H1 (cell line): Measurements from ENCODE around the gene TUT1. TPM values are rescaled to one million over a fixed set of nuclear protein-coding genes. Genes with fewer than 3 reads are reported as not detected.

Experiments
- CTCF ChIA-PET: fragments of 300-600 bp; sonication (Branson Sonifier 250); formaldehyde crosslinking; loops from one replicate; lab custom pipeline; 2021; ENCODE audit not compliant: partially characterized antibody; lab: Charles Lee
- POLR2A ChIA-PET: fragments of 300-600 bp; sonication (Branson Sonifier 250); formaldehyde crosslinking; loops from one replicate; lab custom pipeline; 2021; ENCODE audit warnings: inconsistent platforms; ENCODE audit not compliant: partially characterized antibody; lab: Charles Lee
- DNase-seq, 2 experiments: peaks; one replicate each; pipeline versions ENCODE4 v3.0.0 to v3.0.0-alpha.2; 2010 to 2022; ENCODE audit warnings: low spot score in 2 of 2, low read depth in 1 of 2, mixed read lengths in 1 of 2
- FAIRE-seq: peaks from 2 replicates; lab custom pipeline; 2011; peaks lifted over from hg19 to GRCh38; lab: Jason Lieb, UNC
- H2AFZ ChIP-seq: 2 replicates; pipeline ENCODE4 v1.8.1; 2012; ENCODE audit warnings: low read length, inconsistent platforms
- H2AK5ac ChIP-seq: 2 replicates; pipeline ENCODE4 v1.6.1; 2013; ENCODE audit warnings: low read depth, low read length
- H2BK120ac ChIP-seq: replicated peaks from 2 replicates; pipeline ENCODE3; 2013; ENCODE audit warnings: low read depth, low read length, inconsistent platforms
- H2BK12ac ChIP-seq: 2 replicates; pipeline ENCODE4 v1.6.1; 2013; ENCODE audit warnings: low read depth, low read length
- H2BK15ac ChIP-seq: 2 replicates; pipeline ENCODE4 v1.6.1; 2013; ENCODE audit warnings: low read length
- H2BK20ac ChIP-seq: 2 replicates; pipeline ENCODE4 v1.6.1; 2013; ENCODE audit warnings: low read length
- H2BK5ac ChIP-seq: 2 replicates; pipeline ENCODE4 v1.6.1; 2013; ENCODE audit warnings: low read depth, low read length
- H3K14ac ChIP-seq: 2 replicates; pipeline ENCODE4 v1.6.1; 2013; ENCODE audit warnings: inconsistent platforms; ENCODE audit not compliant: insufficient read length
- H3K18ac ChIP-seq: 2 replicates; pipeline ENCODE4 v1.6.1; 2013; ENCODE audit warnings: low read length; ENCODE audit errors: extremely low read depth
- H3K23ac ChIP-seq: 2 replicates; pipeline ENCODE4 v1.6.1; 2013; ENCODE audit warnings: inconsistent platforms; ENCODE audit not compliant: insufficient read length
- H3K23me2 ChIP-seq: 2 replicates; pipeline ENCODE4 v1.6.1; 2013; ENCODE audit warnings: low read depth, low read length
- H3K27ac ChIP-seq: 2 replicates; pipeline ENCODE4 v1.6.1; 2011; ENCODE audit warnings: low read depth, low read length, inconsistent platforms
- H3K27me3 ChIP-seq, 4 experiments: replicated peaks in 1 of 4; 1 replicate in 1 of 4; 2 replicates in 3 of 4; pipeline versions ENCODE4 v1.6.1 to v1.8.1; 2011 to 2013; ENCODE audit warnings: low read length in 3 of 4, mild to moderate bottlenecking in 3 of 4, inconsistent platforms in 2 of 4, mixed read lengths in 2 of 4, moderate library complexity in 1 of 4; ENCODE audit not compliant: control insufficient read depth in 3 of 4, insufficient read depth in 3 of 4; ENCODE audit errors: extremely low read depth in 1 of 4
- H3K36me3 ChIP-seq, 4 experiments: 2 replicates each; pipeline versions ENCODE4 v1.6.1 to v1.8.1; 2011 to 2013; ENCODE audit warnings: mild to moderate bottlenecking in 4 of 4, low read length in 3 of 4, moderate library complexity in 2 of 4, control low read depth in 1 of 4, inconsistent platforms in 1 of 4; ENCODE audit not compliant: insufficient read depth in 4 of 4, control insufficient read depth in 2 of 4
- H3K4ac ChIP-seq: replicated peaks from 2 replicates; pipeline ENCODE3; 2013; ENCODE audit warnings: low read length, low read depth, mixed read lengths, inconsistent platforms; ENCODE audit not compliant: insufficient read length
- H3K4me1 ChIP-seq, 4 experiments: replicated peaks in 1 of 4; 1 replicate in 1 of 4; 2 replicates in 3 of 4; pipeline versions ENCODE4 v1.6.1 to v1.8.1; 2011 to 2013; ENCODE audit warnings: low read length in 3 of 4, inconsistent platforms in 2 of 4, mixed read lengths in 1 of 4; ENCODE audit not compliant: insufficient read depth in 4 of 4, control insufficient read depth in 3 of 4
- H3K4me2 ChIP-seq, 2 experiments: 2 replicates each; pipeline versions ENCODE4 v1.6.1 to v1.8.1; 2011 to 2013; ENCODE audit warnings: low read depth in 2 of 2, low read length in 2 of 2, control low read depth in 1 of 2, inconsistent platforms in 1 of 2, mild to moderate bottlenecking in 1 of 2; ENCODE audit not compliant: insufficient read depth in 1 of 2
- H3K4me3 ChIP-seq, 4 experiments: fragments of 200-600, 300-600 bp in 1 of 4; sonication (generic), shearing (Covaris generic), sonication (Bioruptor Twin) in 1 of 4; 2 replicates each; pipeline versions ENCODE4 v1.5.1 to v1.8.1; 2011 to 2016; ENCODE audit warnings: low read length in 4 of 4, low read depth in 3 of 4, control low read depth in 2 of 4, inconsistent platforms in 2 of 4, mild to moderate bottlenecking in 2 of 4, mixed read lengths in 1 of 4, moderate library complexity in 1 of 4; ENCODE audit not compliant: insufficient read depth in 2 of 4; ENCODE audit errors: extremely low read depth in 1 of 4
- H3K56ac ChIP-seq: replicated peaks from 2 replicates; pipeline ENCODE3; 2013; ENCODE audit warnings: low read depth, mild to moderate bottlenecking, mixed read lengths, low read length, inconsistent platforms; ENCODE audit not compliant: insufficient read length
- H3K79me1 ChIP-seq: 2 replicates; pipeline ENCODE4 v1.6.1; 2013; ENCODE audit warnings: low read depth, low read length, control low read depth
- H3K79me2 ChIP-seq, 2 experiments: 2 replicates each; pipeline versions ENCODE4 v1.6.1 to v1.8.1; 2012 to 2013; ENCODE audit warnings: low read length in 2 of 2, mild to moderate bottlenecking in 2 of 2, inconsistent platforms in 1 of 2; ENCODE audit not compliant: insufficient read depth in 2 of 2, control insufficient read depth in 1 of 2
- H3K9ac ChIP-seq, 4 experiments: replicated peaks in 1 of 4; 1 replicate in 1 of 4; 2 replicates in 3 of 4; pipeline versions ENCODE4 v1.6.1 to v1.8.1; 2011 to 2013; ENCODE audit warnings: low read depth in 3 of 4, low read length in 3 of 4, control low read depth in 2 of 4, mild to moderate bottlenecking in 2 of 4, moderate library complexity in 2 of 4, inconsistent platforms in 1 of 4; ENCODE audit errors: extremely low read depth in 1 of 4
- H3K9me3 ChIP-seq, 2 experiments: 2 replicates each; pipeline versions ENCODE4 v1.6.1 to v1.8.1; 2012 to 2013; ENCODE audit warnings: mild to moderate bottlenecking in 2 of 2, moderate library complexity in 2 of 2, control low read depth in 1 of 2, inconsistent platforms in 1 of 2, low read depth in 1 of 2, low read length in 1 of 2, mixed read lengths in 1 of 2; ENCODE audit not compliant: insufficient read depth in 2 of 2
- H4K20me1 ChIP-seq, 2 experiments: replicated peaks in 1 of 2; 2 replicates each; pipeline versions ENCODE3 to v1.8.1; 2011 to 2013; ENCODE audit warnings: inconsistent platforms in 2 of 2, low read length in 2 of 2, mild to moderate bottlenecking in 1 of 2; ENCODE audit not compliant: insufficient read depth in 2 of 2, control insufficient read depth in 1 of 2
- H4K5ac ChIP-seq: 2 replicates; pipeline ENCODE4 v1.6.1; 2013; ENCODE audit warnings: low read length, low read depth, mixed read lengths, inconsistent platforms; ENCODE audit not compliant: insufficient read length
- H4K8ac ChIP-seq: 2 replicates; pipeline ENCODE4 v1.8.0; 2013; ENCODE audit warnings: mild to moderate bottlenecking, moderate library complexity, low read length, inconsistent platforms; ENCODE audit not compliant: insufficient read depth; ENCODE audit errors: extremely low read depth
- H4K91ac ChIP-seq: replicated peaks from 2 replicates; pipeline ENCODE3; 2013; ENCODE audit warnings: low read length, mixed read lengths, inconsistent platforms; ENCODE audit not compliant: insufficient read length
- CTBP2 ChIP-seq: IDR thresholded peaks from 2 replicates; pipeline ENCODE4 v1.7.0; 2011; ENCODE audit warnings: borderline replicate concordance, mild to moderate bottlenecking, moderate library complexity, mixed read lengths, low read length; ENCODE audit not compliant: insufficient read depth, insufficient read length
- EZH2 ChIP-seq: fragments of 200-600 bp; sonication (generic); IDR thresholded peaks from 2 replicates; pipeline ENCODE4 v1.7.1; 2012; ENCODE audit warnings: low read depth, mild to moderate bottlenecking, moderate library complexity, low read length, inconsistent platforms; ENCODE audit not compliant: severe bottlenecking
- PHF8 ChIP-seq: fragments of 200-600 bp; sonication (generic); conservative IDR thresholded peaks from 2 replicates; pipeline ENCODE4 v1.7.1; 2012; ENCODE audit warnings: low read depth, mild to moderate bottlenecking, inconsistent platforms, low read length, moderate library complexity
- SP4 ChIP-seq: IDR thresholded peaks from 2 replicates; pipeline ENCODE4 v1.6.1; 2012; ENCODE audit warnings: low read length, inconsistent platforms
- WGBS, 2 experiments: shearing (Covaris generic) in 1 of 2; methylation state at CpG; one replicate each; pipeline versions ENCODE4 v1.1.6 to v1.1.7; 2013 to 2015; ENCODE audit warnings: low lambda C conversion rate in 2 of 2, mixed read lengths in 2 of 2, inconsistent platforms in 1 of 2, low coverage in 1 of 2, missing lambda C conversion rate in 1 of 2; ENCODE audit not compliant: insufficient replicate concordance in 2 of 2, insufficient coverage in 1 of 2, insufficient read length in 1 of 2; ENCODE audit errors: extremely low coverage in 1 of 2, missing lambda C conversion rate in 1 of 2; 5-methylcytosine and 5-hydroxymethylcytosine counted together
- polyA plus RNA-seq, 7 experiments: library from polyadenylated mRNA; depleted of rRNA in 3 of 7; stranded (reverse) in 5 of 7; unstranded in 2 of 7; fragments of >200 nt in 5 of 7; fragments of 200-250 nt in 2 of 7; gene quantifications; 1 replicate in 5 of 7; 2 replicates in 1 of 7; 4 replicates in 1 of 7; pipeline versions ENCODE4 v1.2.1 to v1.2.3, GENCODE V29; 2011 to 2013; ENCODE audit warnings: missing spikeins in 2 of 7, mixed read lengths in 2 of 7
- total RNA-seq: library from RNA; stranded (reverse); fragmentation: NEBNext Ultra II Directional; extraction: Animal tissue kit (Norgen Biotek cat#: 25700); gene quantifications from 2 replicates; pipeline ENCODE4 v1.2.1, GENCODE V29; 2021

The TUT1 gene
- total and polyA plus RNA-seq, 2 of the 8 experiments (the other 6 are each of a cell fraction or from before 2014, with no cell fraction given): 17.8 to 24.6 TPM

DNA sequence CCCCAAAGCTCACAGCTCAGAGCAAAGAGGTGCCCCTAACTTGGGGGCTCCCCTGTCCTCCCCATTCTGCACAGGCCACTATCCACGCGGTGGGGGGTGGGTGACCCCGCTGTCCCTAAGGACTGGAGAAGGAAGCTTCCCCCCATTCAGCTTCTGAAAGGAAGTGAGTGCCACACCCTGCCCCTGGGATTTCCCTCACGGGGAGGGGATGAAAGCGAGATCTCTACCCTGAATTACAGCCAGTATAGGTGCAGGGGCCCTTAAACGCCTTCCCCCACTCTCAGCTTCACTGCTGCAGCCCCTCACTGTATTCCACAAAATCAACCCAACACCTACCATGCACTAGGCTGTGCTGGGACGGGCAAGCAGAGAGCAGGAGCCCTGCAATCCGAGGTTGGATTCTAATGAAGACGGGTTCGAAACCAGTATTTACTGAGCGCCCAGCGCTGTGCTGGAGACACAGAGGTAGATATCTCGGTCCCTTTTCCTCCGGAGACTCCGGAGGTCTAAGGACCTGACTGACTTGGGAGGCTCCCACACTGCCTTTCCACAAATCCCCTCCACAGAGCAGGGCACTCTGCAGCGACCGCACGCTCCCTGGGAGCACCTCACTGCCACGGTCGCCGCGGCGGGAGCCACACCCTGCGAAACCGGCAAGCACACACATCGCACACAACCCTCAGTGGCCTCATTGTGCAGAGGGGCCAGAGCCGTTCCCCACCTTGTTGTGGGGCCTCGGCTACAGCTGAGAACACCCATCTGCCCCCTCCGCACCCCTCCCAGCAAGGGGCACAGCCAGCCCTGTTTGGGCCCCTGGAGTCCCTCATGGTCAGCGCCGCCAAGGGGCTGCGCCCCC lies 46.5 kb downstream of the TUT1 start:
- Histone ChIP-seq H3K27me3 (peaks cover 34 to 66% (median 61%) of the 10 kb centered on the region in 4 experiments), H4K20me1 (peaks cover 8 to 14% of the 10 kb centered on the region in 2 experiments), H3K23me2 (peaks cover 27% of the 10 kb centered on the region), H2BK15ac (peak overlapping the region; percentile 95; the same call in 1 of the 2 replicates), H4K5ac (peak overlapping the region; percentile 18), H3K23ac (no peak overlapping the region), H3K4ac (peak overlapping the region; percentile 53), H3K4me3 (peak overlapping the region; percentile 38 to 73 (median 67)), H3K79me2 (no peaks in the 10 kb centered on the region; a peak in 1 of 4 replicates), H3K18ac (peak overlapping the region; percentile 83), H3K9me3 (no peaks in the 10 kb centered on the region), H2AK5ac (no peak overlapping the region; the same call in 1 of the 2 replicates), H2BK12ac (peak overlapping the region; percentile 84; the same call in 1 of the 2 replicates), H3K4me2 (peak overlapping the region; percentile 87 to 97), H3K79me1 (no peaks in the 10 kb centered on the region), H3K36me3 (no peaks in the 10 kb centered on the region), H3K9ac (peak overlapping the region in 3 of 4 experiments; percentile 8 to 34 (median 31); a peak in 3 of 7 replicates), H3K56ac (no peak overlapping the region), H2BK120ac (peak overlapping the region; percentile 63), H2AFZ (no peak overlapping the region), H2BK20ac (0 out of 2 replicates have a peak overlapping the region, but pooled peaks have one; percentile 32), H4K91ac (peak overlapping the region; percentile 77), H3K14ac (no peak overlapping the region), H4K8ac (peak overlapping the region; percentile 22; the same call in 1 of the 2 replicates), H3K4me1 (peaks cover 5 to 35% (median 22%) of the 10 kb centered on the region in 4 experiments), H2BK5ac (peak overlapping the region; percentile 44; the same call in 1 of the 2 replicates), H3K27ac (no peak overlapping the region)
- DNase-seq (no peak), FAIRE-seq (no peak)
- 9% methylated on average over 31 of the region's 32 CpGs; no CpG with 5 or more reads in 1 of the 2 experiments for WGBS, 2 experiments
- CTCF ChIA-PET: interaction anchor here (0.6 to 5.1 kb wide), 18 partner anchors 11 to 206 kb away, joined by 3 to 179 read pairs (median 6); no protein-coding TSS in a partner anchor
- POLR2A ChIA-PET: interaction anchor here (0.8 to 7.5 kb wide), 10 partner anchors 8 to 54 kb away, joined by 3 to 59 read pairs (median 3); partner anchors contain the start of gene TUT1
- TF ChIP-seq PHF8 (no peak), CTBP2 (no peak), SP4 (no peak), EZH2 (peak; percentile 77)
